GM19438 (cell line): ENCODE measurements around the gene MPHOSPH6.
"Not testable (repeated sequence)": the region's sequence is repeated elsewhere in the genome, so short reads cannot be mapped to it uniquely, and the experiment has no call there.

Experiments used
- ATAC-seq: cut with Tn5 transposase; IDR thresholded peaks from one replicate; pipeline ENCODE4 v1.9.1; 2021; ENCODE audit warnings: low read depth; ENCODE audit not compliant: unreplicated experiment

Gene MPHOSPH6

GRCh38 chr16:82169861-82170845 is at the start of gene MPHOSPH6:
Gene MPHOSPH6 (minus strand): TSS chr16:82170224. CDS start chr16:82170175, 49 bp downstream.
- ATAC-seq: peak; percentile 95

GRCh38 chr16:82219298-82219697 is 49.3 kb upstream of the MPHOSPH6 start:
- ATAC-seq: no peak

- not testable (repeated sequence) for ATAC-seq
These were observed 39.3 kb upstream of the MPHOSPH6 start for GRCh38 chr16:82209314-82209713.

- ATAC-seq: no peak
These were observed 33.2 kb upstream of the MPHOSPH6 start for GRCh38 chr16:82203198-82203597.

GRCh38 chr16:82201926-82202325 is 31.9 kb upstream of the MPHOSPH6 start:
- no peak for ATAC-seq

- ATAC-seq: no peak
These were observed 31.3 kb upstream of the MPHOSPH6 start for GRCh38 chr16:82201351-82201750.

DNA sequence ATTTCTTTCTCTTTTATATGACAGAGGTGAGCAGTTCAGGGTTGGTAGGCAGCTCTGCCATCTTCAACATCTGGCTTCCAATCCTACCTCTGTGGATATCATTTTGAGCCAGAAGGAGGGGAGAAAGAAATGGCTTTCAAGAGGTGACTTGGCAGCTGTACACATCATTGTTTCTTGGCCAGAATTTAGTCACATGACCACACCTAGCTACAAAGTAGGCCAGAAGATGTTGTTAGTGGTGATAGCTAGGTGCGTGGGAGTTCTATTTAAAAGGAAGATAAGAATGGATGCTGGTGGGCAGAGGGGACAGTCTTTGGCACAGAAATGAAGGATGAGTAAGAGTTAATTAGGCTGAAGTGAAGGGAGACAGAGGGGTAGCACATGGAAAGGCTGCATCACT is 29.2 kb upstream of the MPHOSPH6 start:
- no peak for ATAC-seq

GRCh38 chr16:82197540-82198240 is 27.7 kb upstream of the MPHOSPH6 start:
- no peak for ATAC-seq

GRCh38 chr16:82195917-82196494 is 26.0 kb upstream of the MPHOSPH6 start:
- no peak for ATAC-seq

GRCh38 chr16:82194086-82194485 is 24.1 kb upstream of the MPHOSPH6 start:
- no peak for ATAC-seq

GRCh38 chr16:82192665-82193064 is 22.6 kb upstream of the MPHOSPH6 start:
- no peak for ATAC-seq

GRCh38 chr16:82190386-82190785 is 20.4 kb upstream of the MPHOSPH6 start:
- ATAC-seq: no peak

DNA sequence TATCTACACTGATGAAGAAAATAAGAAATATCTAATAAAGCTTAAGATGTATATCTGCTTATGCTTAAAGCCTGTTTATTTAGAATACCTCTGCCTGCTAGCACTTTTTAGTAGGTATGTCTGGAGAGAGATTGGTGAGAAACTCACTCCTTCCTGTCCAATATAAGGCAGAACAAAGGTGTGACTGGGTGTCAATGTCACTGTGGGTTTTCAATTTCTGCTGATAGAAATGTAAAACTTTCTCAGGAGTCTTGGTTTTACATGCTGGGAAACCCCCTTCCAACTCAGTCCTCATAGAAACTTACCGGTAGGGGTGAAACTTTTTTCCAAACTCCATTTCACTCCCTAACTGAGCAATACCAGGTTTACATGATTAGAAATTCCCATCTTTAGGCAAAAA is 17.8 kb upstream of the MPHOSPH6 start:
- ATAC-seq: no peak

DNA sequence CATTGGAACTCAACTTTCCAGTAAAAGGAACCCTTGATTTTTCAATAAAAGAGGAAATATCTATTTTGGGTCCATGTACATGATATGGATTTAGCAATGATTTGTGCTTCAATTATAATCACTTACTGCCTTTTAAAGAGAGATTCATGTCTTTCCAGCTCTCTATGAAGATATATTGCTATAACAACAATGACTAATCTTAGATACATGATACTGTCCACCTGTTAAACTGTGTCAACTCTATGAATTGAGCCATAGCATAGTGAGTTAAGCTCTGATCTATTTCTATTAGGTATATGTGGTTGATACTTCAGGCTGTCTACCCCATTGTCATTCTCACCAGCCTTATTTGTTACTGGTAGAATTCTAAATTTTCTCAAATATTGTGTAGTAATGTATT is 15.0 kb upstream of the MPHOSPH6 start:
- no peak for ATAC-seq

DNA sequence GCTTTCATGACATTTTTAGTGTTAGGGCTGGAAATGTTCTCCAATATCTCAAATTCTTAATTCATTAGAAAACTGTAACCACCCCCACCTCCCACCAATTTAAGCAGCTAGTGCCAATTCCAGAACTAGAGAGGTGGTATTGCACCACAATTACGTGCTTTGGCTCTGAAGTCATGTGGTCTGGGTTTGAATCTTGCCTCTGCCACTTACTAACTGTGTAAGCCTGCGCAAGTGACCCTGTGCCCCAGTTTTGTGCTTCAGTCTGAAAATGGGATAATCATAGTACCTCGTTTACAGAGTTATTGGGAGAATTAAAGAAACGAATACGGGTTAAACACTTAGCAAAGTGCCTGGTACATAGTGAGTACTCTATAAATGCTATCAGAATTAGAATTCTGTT is 14.2 kb upstream of the MPHOSPH6 start:
- ATAC-seq: no peak

- ATAC-seq: no peak
These were observed 13.0 kb upstream of the MPHOSPH6 start for GRCh38 chr16:82183004-82183397.

DNA sequence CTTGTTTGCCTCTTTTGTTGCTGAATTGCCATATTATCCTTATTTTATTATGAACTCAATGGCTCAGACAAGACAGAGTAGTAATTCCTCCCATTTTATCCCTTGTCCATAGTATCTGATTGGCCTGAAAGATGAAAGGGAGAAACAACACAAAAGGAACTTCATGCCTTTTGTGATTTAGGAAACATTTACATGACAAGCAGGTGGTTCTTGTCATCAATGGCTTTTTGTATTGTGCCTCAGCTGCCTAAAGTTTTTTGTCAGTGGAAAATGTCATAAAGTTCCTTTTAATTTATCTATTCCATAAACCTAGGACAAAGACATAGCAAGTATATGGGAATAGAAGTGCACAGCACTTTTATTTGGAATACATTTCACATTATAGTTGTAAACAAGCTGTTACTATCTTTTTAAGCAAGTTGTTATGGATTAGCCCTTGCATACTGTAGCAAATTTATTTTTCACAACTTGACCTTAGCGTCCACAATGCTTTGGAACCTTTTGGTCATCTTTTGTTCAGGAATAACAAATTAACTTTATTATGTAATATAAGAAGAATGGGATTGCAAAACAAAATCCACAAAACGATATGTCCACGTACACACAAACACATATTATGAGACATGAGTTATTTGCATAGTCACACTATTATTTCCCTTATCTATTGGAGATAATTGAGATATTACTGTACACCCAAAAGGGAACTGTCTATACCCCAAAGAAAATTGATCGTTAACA is 12.4 kb upstream of the MPHOSPH6 start:
- ATAC-seq: no peak

GRCh38 chr16:82181461-82182185 is 11.6 kb upstream of the MPHOSPH6 start:
- ATAC-seq: no peak

GRCh38 chr16:82178352-82178751 is 8.3 kb upstream of the MPHOSPH6 start:
- ATAC-seq: no peak

DNA sequence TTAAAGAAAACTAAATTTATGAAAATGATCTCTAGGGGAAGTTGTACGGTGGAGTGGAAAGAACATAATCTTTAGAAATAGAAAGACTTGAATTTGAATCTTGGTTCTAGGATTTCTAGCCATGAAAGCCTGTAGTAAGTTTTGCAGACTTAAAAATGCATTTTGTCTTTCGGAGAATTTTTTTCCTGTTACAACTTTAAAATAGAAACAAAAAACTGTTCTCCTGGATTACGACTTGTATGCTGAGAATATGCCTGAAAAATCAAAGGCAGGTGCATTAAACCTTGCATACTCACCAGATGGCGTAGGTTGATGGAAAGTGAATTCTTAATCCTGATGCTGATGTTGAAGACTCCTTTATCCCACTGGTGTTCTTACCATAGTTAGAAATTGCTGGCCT is 7.5 kb upstream of the MPHOSPH6 start:
- no peak for ATAC-seq
